ENCODE measurements around the gene AOPEP. TPM values are rescaled to one million over a fixed set of nuclear protein-coding genes. Genes with fewer than 3 reads are reported as not detected.
A peak's percentile ranks its signal among the peaks of the same experiment; 100 is the strongest.

Gene AOPEP
- total and polyA plus RNA-seq, 2 of the 13 experiments (the other 11 are each of a cell fraction or from before 2014, with no cell fraction given) = 22.2 to 41.6 TPM

DNA sequence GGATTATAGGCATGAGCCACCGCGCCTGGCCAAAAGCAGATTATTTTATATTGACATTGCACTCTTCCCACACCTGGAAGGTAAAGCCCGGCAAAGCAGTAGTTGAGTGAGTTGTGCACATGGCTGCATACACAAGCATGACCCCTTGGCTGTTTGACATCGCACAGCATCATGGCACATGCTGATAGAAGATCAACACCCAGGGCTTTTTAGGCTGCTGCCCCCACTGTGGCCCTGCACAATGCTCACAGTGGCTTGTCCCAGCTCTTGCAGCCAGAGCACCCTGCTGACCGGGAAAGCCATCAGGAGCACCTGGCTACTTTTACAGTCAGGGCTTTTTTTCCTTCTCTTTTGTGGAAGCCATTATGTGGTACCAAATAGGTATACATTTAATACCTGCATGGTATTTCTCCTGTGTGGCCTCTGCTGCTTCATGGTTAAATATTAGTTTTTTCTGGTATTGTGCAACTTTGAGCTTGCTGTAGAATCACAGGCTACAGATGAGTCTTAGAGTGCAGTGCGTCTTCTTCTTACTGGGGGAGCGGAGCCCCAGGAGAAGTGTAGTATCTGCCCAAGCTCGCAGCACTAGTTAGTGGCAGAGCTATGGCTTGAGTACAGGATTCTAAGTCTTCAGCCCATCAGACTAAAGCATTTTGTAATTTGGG, 264.5 kb downstream of the AOPEP start (continued):
- TF ChIP-seq, protein P1, sequence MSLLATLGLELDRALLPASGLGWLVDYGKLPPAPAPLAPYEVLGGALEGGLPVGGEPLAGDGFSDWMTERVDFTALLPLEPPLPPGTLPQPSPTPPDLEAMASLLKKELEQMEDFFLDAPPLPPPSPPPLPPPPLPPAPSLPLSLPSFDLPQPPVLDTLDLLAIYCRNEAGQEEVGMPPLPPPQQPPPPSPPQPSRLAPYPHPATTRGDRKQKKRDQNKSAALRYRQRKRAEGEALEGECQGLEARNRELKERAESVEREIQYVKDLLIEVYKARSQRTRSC (CRISPR knock-in tag; IDR thresholded peaks at IDR 0.05; ENCODE audit: low read depth) = no peak
- TF ChIP-seq ZNF775 (CRISPR knock-in tag; IDR thresholded peaks at IDR 0.05; ENCODE audit: borderline replicate concordance) (no peak), ZNF337 (CRISPR knock-in tag; IDR thresholded peaks at IDR 0.05; ENCODE audit: borderline replicate concordance, low read depth) (no peak), ELF1 (CRISPR knock-in tag; IDR thresholded peaks at IDR 0.05) (no peak), RARA (CRISPR knock-in tag; IDR thresholded peaks at IDR 0.05) (peak; percentile 10; the same call in 1 of the 2 replicates), CEBPG (CRISPR knock-in tag; IDR thresholded peaks at IDR 0.05) (peak; percentile 90), HIVEP1 (CRISPR knock-in tag; IDR thresholded peaks at IDR 0.05) (no peak), ZKSCAN8 (CRISPR knock-in tag; IDR thresholded peaks at IDR 0.05; ENCODE audit: borderline replicate concordance) (peak; percentile 68; the same call in 1 of the 2 replicates), ZNF75D (CRISPR knock-in tag; IDR thresholded peaks at IDR 0.05; ENCODE audit: borderline replicate concordance) (no peak), ARNT2 (CRISPR knock-in tag; IDR thresholded peaks at IDR 0.05; ENCODE audit: low read depth) (no peak), JUNB (CRISPR knock-in tag; IDR thresholded peaks at IDR 0.05; ENCODE audit: borderline replicate concordance) (no peak), NR2F6 (IDR thresholded peaks at IDR 0.05) (no peak; the same call in 1 of the 2 replicates), NR2F6 (CRISPR knock-in tag; IDR thresholded peaks at IDR 0.05) (no peak; the same call in 1 of the 2 replicates), ATM (IDR thresholded peaks at IDR 0.05; ENCODE audit: borderline replicate concordance) (no peak)
- TF ChIP-seq, protein P2, sequence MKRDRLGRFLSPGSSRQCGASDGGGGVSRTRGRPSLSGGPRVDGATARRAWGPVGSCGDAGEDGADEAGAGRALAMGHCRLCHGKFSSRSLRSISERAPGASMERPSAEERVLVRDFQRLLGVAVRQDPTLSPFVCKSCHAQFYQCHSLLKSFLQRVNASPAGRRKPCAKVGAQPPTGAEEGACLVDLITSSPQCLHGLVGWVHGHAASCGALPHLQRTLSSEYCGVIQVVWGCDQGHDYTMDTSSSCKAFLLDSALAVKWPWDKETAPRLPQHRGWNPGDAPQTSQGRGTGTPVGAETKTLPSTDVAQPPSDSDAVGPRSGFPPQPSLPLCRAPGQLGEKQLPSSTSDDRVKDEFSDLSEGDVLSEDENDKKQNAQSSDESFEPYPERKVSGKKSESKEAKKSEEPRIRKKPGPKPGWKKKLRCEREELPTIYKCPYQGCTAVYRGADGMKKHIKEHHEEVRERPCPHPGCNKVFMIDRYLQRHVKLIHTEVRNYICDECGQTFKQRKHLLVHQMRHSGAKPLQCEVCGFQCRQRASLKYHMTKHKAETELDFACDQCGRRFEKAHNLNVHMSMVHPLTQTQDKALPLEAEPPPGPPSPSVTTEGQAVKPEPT (CRISPR knock-in tag; IDR thresholded peaks at IDR 0.05; ENCODE audit: low read depth) = no peak
- TF ChIP-seq, protein P3, sequence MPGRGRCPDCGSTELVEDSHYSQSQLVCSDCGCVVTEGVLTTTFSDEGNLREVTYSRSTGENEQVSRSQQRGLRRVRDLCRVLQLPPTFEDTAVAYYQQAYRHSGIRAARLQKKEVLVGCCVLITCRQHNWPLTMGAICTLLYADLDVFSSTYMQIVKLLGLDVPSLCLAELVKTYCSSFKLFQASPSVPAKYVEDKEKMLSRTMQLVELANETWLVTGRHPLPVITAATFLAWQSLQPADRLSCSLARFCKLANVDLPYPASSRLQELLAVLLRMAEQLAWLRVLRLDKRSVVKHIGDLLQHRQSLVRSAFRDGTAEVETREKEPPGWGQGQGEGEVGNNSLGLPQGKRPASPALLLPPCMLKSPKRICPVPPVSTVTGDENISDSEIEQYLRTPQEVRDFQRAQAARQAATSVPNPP (CRISPR knock-in tag; IDR thresholded peaks at IDR 0.05) = no peak
- TF ChIP-seq, protein P4, sequence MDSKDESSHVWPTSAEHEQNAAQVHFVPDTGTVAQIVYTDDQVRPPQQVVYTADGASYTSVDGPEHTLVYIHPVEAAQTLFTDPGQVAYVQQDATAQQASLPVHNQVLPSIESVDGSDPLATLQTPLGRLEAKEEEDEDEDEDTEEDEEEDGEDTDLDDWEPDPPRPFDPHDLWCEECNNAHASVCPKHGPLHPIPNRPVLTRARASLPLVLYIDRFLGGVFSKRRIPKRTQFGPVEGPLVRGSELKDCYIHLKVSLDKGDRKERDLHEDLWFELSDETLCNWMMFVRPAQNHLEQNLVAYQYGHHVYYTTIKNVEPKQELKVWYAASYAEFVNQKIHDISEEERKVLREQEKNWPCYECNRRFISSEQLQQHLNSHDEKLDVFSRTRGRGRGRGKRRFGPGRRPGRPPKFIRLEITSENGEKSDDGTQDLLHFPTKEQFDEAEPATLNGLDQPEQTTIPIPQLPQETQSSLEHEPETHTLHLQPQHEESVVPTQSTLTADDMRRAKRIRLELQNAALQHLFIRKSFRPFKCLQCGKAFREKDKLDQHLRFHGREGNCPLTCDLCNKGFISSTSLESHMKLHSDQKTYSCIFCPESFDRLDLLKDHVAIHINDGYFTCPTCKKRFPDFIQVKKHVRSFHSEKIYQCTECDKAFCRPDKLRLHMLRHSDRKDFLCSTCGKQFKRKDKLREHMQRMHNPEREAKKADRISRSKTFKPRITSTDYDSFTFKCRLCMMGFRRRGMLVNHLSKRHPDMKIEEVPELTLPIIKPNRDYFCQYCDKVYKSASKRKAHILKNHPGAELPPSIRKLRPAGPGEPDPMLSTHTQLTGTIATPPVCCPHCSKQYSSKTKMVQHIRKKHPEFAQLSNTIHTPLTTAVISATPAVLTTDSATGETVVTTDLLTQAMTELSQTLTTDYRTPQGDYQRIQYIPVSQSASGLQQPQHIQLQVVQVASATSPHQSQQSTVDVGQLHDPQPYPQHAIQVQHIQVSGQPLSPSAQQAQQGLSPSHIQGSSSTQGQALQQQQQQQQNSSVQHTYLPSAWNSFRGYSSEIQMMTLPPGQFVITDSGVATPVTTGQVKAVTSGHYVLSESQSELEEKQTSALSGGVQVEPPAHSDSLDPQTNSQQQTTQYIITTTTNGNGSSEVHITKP (CRISPR knock-in tag; IDR thresholded peaks at IDR 0.05; ENCODE audit: low read depth) = no peak
- TF ChIP-seq, protein P5, sequence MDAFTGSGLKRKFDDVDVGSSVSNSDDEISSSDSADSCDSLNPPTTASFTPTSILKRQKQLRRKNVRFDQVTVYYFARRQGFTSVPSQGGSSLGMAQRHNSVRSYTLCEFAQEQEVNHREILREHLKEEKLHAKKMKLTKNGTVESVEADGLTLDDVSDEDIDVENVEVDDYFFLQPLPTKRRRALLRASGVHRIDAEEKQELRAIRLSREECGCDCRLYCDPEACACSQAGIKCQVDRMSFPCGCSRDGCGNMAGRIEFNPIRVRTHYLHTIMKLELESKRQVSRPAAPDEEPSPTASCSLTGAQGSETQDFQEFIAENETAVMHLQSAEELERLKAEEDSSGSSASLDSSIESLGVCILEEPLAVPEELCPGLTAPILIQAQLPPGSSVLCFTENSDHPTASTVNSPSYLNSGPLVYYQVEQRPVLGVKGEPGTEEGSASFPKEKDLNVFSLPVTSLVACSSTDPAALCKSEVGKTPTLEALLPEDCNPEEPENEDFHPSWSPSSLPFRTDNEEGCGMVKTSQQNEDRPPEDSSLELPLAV (CRISPR knock-in tag; conservative IDR thresholded peaks at IDR 0.05; ENCODE audit: low read depth) = no peak
- TF ChIP-seq, protein P6, sequence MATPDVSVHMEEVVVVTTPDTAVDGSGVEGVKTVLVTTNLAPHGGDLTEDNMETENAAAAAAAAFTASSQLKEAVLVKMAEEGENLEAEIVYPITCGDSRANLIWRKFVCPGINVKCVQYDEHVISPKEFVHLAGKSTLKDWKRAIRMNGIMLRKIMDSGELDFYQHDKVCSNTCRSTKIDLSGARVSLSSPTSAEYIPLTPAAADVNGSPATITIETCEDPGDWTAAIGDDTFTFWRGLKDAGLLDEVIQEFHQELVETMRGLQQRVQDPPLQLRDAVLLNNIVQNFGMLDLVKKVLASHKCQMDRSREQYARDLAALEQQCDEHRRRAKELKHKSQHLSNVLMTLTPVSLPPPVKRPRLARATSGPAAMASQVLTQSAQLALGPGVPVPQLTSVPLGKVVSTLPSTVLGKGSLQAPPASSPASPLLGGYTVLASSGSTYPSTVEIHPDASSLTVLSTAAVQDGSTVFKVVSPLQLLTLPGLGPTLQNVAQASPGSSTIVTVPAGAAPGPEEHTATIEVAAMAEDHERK (CRISPR knock-in tag; IDR thresholded peaks at IDR 0.05; ENCODE audit: low read depth) = no peak
